Measurements from ENCODE around the gene EML6.
"Not testable (repeated sequence)": the region's sequence is repeated elsewhere in the genome, so short reads cannot be mapped to it uniquely, and the experiment has no call there.

EML6 gene

DNA sequence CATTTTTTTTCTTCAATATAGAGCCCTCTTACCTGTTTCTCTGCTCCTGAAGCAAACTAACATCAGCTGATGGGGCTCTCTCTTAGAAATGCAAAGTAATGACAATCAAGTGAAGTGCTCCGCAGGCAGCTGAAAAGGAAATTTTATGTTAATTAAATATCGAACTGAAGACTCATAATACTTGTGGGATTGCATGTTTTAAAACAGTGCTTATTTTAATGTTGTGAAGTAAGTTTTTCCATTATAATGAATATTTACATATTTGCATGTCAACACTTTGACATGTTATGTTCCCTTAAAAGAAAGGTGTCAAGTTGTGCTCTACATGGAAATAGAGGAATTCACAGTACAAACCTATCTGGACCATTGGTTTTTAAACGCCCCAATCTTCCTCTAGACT, 97.1 kb downstream of the EML6 start:
- Mint-ChIP-seq H3K9me3 (no peaks in the 10 kb centered on the region), H3K27me3 (no peaks in the 10 kb centered on the region), H3K27ac (no peak overlapping the region), H3K4me3 (no peak overlapping the region), H3K36me3 (peaks cover 5% of the 10 kb centered on the region), H3K4me1 (no peaks in the 10 kb centered on the region)
- no peak for ATAC-seq

GRCh38 chr2:54824567-54824966, 101.1 kb downstream of the EML6 start:
- no peaks in the 10 kb centered on the region for H3K9me3 Mint-ChIP-seq
- no peaks in the 10 kb centered on the region for H3K27me3 Mint-ChIP-seq
- no peak for ATAC-seq
- no peak overlapping the region for H3K27ac Mint-ChIP-seq
- no peak overlapping the region for H3K4me3 Mint-ChIP-seq
- H3K4me1 Mint-ChIP-seq = no peaks in the 10 kb centered on the region
- H3K36me3 Mint-ChIP-seq = peaks cover 5% of the 10 kb centered on the region

GRCh38 chr2:54830546-54830945, 107.1 kb downstream of the EML6 start:
- Mint-ChIP-seq H3K27me3 (no peaks in the 10 kb centered on the region), H3K4me3 (no peak overlapping the region), H3K27ac (no peak overlapping the region), H3K4me1 (no peaks in the 10 kb centered on the region), H3K36me3 (no peaks in the 10 kb centered on the region), H3K9me3 (no peaks in the 10 kb centered on the region)
- ATAC-seq = no peak

DNA sequence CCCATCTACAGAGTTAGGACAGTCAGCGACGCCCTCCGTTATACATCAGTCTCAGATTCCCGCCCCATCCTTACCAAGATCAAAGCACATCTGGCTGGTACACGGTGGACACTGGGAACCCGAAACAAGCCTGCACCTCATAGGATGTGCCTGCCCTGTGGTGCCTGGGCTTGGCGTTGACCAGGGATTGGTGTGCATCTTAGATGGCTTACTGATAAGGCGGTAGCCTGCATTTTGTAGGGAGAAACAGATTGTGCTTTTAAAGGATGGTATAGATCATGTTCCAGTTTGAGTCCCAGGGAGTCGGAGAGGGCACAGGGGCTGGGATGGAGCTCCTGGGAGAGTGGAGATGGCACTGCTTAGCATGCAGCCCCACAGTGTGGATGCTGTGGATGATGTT, 108.0 kb downstream of the EML6 start:
- H3K27ac Mint-ChIP-seq = no peak overlapping the region
- H3K4me1 Mint-ChIP-seq = no peaks in the 10 kb centered on the region
- H3K9me3 Mint-ChIP-seq = no peaks in the 10 kb centered on the region
- no peak for ATAC-seq
- no peak overlapping the region for H3K4me3 Mint-ChIP-seq
- H3K36me3 Mint-ChIP-seq = no peaks in the 10 kb centered on the region
- H3K27me3 Mint-ChIP-seq = no peaks in the 10 kb centered on the region

DNA sequence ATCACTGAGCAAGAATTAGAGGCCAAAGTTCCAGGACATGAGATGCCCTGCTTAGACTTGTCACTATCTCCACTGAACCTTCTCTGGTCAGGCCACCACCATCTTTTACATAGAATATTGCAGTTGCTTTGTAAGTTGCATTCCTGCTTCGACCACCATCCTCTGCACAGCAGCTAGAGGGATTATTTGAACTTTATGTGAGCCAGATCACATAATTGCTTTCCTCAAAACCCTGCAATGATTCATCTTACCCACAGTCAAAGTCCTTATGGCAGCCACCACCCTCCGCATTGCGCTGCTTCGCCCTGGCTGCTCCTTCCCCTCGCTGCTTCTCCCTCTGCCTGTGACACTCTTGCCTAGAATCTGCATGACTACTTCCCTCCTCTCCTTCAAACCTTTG, 111.3 kb downstream of the EML6 start:
- H3K36me3 Mint-ChIP-seq = no peaks in the 10 kb centered on the region
- no peaks in the 10 kb centered on the region for H3K9me3 Mint-ChIP-seq

DNA sequence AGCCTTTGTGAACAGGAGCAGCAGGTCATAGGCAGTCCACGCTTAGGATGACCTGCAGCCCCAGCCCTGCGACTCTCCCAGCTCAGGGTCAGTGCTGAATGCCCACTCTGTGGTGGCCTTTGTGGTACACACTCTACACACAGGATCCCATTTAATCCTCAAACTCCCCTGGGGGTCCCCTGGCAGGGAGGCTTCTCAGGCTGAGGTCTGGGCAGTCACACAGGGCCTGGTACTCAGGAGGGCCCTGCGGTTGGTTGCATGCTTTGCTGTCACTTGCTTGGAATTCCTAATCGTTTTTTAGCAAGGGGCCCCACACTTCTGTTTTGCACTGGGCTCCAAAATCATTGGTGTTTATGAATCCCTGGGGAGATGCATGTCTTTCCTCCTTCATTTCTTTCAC, 113.0 kb downstream of the EML6 start:
- no peaks in the 10 kb centered on the region for H3K36me3 Mint-ChIP-seq
- H3K27me3 Mint-ChIP-seq = no peaks in the 10 kb centered on the region
- no peaks in the 10 kb centered on the region for H3K9me3 Mint-ChIP-seq
- H3K4me1 Mint-ChIP-seq = no peaks in the 10 kb centered on the region
- ATAC-seq = no peak
- no peak overlapping the region for H3K27ac Mint-ChIP-seq
- H3K4me3 Mint-ChIP-seq = no peak overlapping the region

More for the DNA sequence above, 111.3 kb downstream of the EML6 start:
- H3K27ac Mint-ChIP-seq = no peak overlapping the region
- ATAC-seq = no peak
- H3K4me3 Mint-ChIP-seq = no peak overlapping the region
- H3K27me3 Mint-ChIP-seq = no peaks in the 10 kb centered on the region
- no peaks in the 10 kb centered on the region for H3K4me1 Mint-ChIP-seq

DNA sequence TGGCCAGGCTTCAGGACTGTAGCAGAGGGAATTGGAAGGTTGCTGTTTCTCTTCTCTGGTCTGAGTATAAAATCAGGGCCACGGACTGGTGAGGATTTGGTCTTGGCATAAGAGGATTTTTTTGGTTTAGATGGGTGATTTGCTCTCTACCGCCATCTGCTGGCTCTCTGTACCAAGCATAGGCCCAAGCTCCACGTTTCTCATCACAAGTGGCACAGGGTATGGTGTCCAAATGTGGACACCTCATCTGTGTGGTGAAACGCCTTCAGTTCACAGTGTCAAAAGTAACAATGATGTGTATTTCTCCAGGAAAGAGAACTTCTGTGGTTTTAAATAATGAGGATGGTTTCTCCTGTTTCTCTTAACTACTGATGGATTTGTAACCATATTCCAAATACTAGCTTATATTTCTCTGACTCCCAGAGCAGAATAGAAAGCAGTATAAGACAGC, 115.1 kb downstream of the EML6 start:
- Mint-ChIP-seq H3K9me3 (no peaks in the 10 kb centered on the region), H3K4me1 (no peaks in the 10 kb centered on the region), H3K4me3 (no peak overlapping the region), H3K27ac (no peak overlapping the region), H3K27me3 (no peaks in the 10 kb centered on the region), H3K36me3 (no peaks in the 10 kb centered on the region)
- ATAC-seq = peak; percentile 89

GRCh38 chr2:54839461-54840255, 116.2 kb downstream of the EML6 start:
- no peak for ATAC-seq
- Mint-ChIP-seq H3K9me3 (no peaks in the 10 kb centered on the region), H3K4me3 (no peak overlapping the region), H3K4me1 (no peaks in the 10 kb centered on the region), H3K36me3 (no peaks in the 10 kb centered on the region), H3K27ac (no peak overlapping the region), H3K27me3 (no peaks in the 10 kb centered on the region)

GRCh38 chr2:54840559-54841468, 117.4 kb downstream of the EML6 start:
- H3K9me3 Mint-ChIP-seq = no peaks in the 10 kb centered on the region
- no peak overlapping the region for H3K4me3 Mint-ChIP-seq
- ATAC-seq = no peak
- H3K36me3 Mint-ChIP-seq = no peaks in the 10 kb centered on the region
- H3K27ac Mint-ChIP-seq = no peak overlapping the region
- H3K27me3 Mint-ChIP-seq = no peaks in the 10 kb centered on the region
- peaks cover 7% of the 10 kb centered on the region for H3K4me1 Mint-ChIP-seq

GRCh38 chr2:54841500-54841899, 118.0 kb downstream of the EML6 start:
- not testable (repeated sequence) for H3K9me3 Mint-ChIP-seq, H3K36me3 Mint-ChIP-seq, H3K27me3 Mint-ChIP-seq, ATAC-seq, H3K4me1 Mint-ChIP-seq, H3K4me3 Mint-ChIP-seq, H3K27ac Mint-ChIP-seq

- Mint-ChIP-seq H3K4me1 (peaks cover 7% of the 10 kb centered on the region), H3K27me3 (no peaks in the 10 kb centered on the region), H3K4me3 (no peak overlapping the region), H3K9me3 (no peaks in the 10 kb centered on the region), H3K27ac (no peak overlapping the region), H3K36me3 (peaks cover 2% of the 10 kb centered on the region)
- ATAC-seq = peak; percentile 58
Observed at GRCh38 chr2:54845094-54845493, 121.6 kb downstream of the EML6 start.

- no peaks in the 10 kb centered on the region for H3K9me3 Mint-ChIP-seq
- ATAC-seq = no peak
- peaks cover 7% of the 10 kb centered on the region for H3K36me3 Mint-ChIP-seq
- H3K27me3 Mint-ChIP-seq = no peaks in the 10 kb centered on the region
- no peak overlapping the region for H3K27ac Mint-ChIP-seq
- H3K4me1 Mint-ChIP-seq = peaks cover 7% of the 10 kb centered on the region
- H3K4me3 Mint-ChIP-seq = no peak overlapping the region
Observed at GRCh38 chr2:54845514-54845913, 122.1 kb downstream of the EML6 start.

GRCh38 chr2:54850171-54851122, 127.0 kb downstream of the EML6 start:
- H3K4me3 Mint-ChIP-seq = no peak overlapping the region
- no peak overlapping the region for H3K27ac Mint-ChIP-seq
- peaks cover 10% of the 10 kb centered on the region for H3K36me3 Mint-ChIP-seq
- H3K4me1 Mint-ChIP-seq = peaks cover under 1% of the 10 kb centered on the region
- H3K27me3 Mint-ChIP-seq = no peaks in the 10 kb centered on the region
- no peak for ATAC-seq
- H3K9me3 Mint-ChIP-seq = no peaks in the 10 kb centered on the region

GRCh38 chr2:54853616-54854310, 130.3 kb downstream of the EML6 start:
- Mint-ChIP-seq H3K27me3 (no peaks in the 10 kb centered on the region), H3K36me3 (peaks cover 20% of the 10 kb centered on the region), H3K4me1 (no peaks in the 10 kb centered on the region), H3K27ac (no peak overlapping the region), H3K4me3 (no peak overlapping the region), H3K9me3 (no peaks in the 10 kb centered on the region)
- no peak for ATAC-seq
